K562 treated with DMSO at 1 percent for 4 hours (cell line): ENCODE measurements around the gene CXorf58. TPM values are rescaled to one million over a fixed set of nuclear protein-coding genes. Genes with fewer than 3 reads are reported as not detected.

ENCODE experiments used
- total RNA-seq: library from RNA; unstranded; fragments of 300-600 nt; gene quantifications from 2 replicates; pipeline ENCODE4 v1.2.3, GENCODE V29; 2022; ENCODE audit not compliant: insufficient read depth

CXorf58 gene, protein sequence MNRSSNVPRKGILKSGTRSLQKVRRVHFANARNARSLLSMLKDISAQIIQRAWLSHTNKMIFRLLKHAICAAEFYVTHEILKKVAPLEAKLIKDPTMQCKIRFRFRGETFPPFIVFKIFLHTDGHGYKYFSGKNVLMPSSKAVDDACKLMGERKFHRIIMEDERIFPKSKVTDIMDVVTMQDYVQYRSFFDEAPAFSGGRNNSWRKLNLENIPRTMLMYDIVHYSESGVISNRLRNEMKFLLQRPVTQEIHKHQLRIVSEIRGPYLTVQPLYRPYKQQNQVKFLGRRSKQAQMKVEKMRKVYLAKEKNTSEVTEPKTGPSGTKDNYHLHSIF
- total RNA-seq, result not detected in 2 replicates

DNA sequence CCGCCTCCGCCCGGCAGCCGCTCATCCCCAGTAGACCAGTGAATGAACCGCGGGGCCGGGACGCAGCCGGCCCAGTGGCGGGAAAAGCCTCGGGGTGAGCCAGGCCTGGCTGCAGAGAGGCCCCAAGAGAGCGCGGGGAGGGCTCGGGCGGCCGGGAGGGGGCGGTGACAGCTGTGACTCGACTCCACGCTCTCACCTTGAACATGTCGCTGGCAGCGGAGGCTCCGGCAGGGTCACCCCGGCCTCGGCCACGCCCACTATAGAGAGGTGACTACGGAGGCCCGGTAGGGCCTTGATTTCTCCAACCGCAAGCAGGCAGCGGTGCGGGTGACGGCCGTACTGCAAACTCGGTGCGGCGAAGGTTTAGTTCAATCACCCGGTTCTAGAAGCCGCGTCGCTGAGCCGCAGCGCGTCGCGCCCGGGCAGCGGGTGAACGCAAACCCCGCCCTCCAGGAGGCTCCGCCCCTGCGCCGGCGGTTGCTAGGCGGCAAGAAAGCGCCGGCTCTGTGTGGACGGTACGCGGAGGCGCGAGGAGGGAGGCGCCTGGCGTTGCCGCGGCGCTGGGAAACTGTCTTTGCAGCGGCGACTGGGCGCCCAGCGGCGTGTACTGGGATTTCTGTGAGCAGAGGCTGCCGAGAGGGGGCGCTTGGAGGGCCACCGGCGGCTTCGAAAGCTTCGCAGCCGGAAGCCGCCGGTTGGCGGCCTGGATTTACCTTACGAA lies at the start of gene CXorf58, which contains the start of gene APOO:
Gene CXorf58 (plus strand): TSS at position 509 of the 721 bp plus-strand sequence. CDS start 2,297 bp downstream, outside the sequence.
Gene APOO (minus strand): TSS at position 441 of the 721 bp plus-strand sequence. CDS start 236 bp downstream, at position 205.

Other genes starting within 250 kb of the CXorf58 start
- gene PRDX4, start 240.5 kb upstream of the CXorf58 start, total RNA-seq, result 99.3 and 118 TPM in 2 replicates
- 16.2 and 18.2 TPM in 2 replicates for gene ACOT9, start 164.7 kb upstream of the CXorf58 start, total RNA-seq
- gene SAT1, start 124.8 kb upstream of the CXorf58 start, total RNA-seq, result 115 and 131 TPM in 2 replicates
- gene APOO, start 68 bp upstream of the CXorf58 start, total RNA-seq, result 23.3 and 29.0 TPM in 2 replicates
- gene KLHL15, start 119.2 kb downstream of the CXorf58 start, total RNA-seq, result 8.0 and 12.3 TPM in 2 replicates
- gene EIF2S3, start 146.9 kb downstream of the CXorf58 start, total RNA-seq, result 164 and 174 TPM in 2 replicates
- gene ZFX, start 241.7 kb downstream of the CXorf58 start, total RNA-seq, result 7.1 and 11.6 TPM in 2 replicates